ENCODE measurements around the gene NFKBIA.
"Not testable (repeated sequence)": the region's sequence is repeated elsewhere in the genome, so short reads cannot be mapped to it uniquely, and the experiment has no call there.

NFKBIA gene

DNA sequence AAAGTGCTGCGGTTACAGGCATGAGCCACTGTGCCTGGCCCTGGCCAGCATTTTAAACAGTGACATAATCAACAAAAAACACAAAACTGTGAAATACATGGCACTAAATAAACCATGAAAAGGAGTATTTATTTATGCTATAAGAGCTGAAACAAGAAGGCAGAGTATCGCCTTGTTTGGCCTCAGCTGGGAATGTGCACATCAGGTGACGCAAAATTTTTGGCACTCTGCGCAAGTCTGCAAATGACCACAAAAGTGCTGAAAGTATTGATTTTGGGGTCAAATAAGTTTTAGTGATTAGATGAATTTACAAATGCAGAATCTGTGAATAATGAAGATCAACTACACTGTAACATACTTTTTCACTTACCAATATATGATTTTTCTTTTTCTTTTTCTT, 36.6 kb upstream of the NFKBIA start:
- no peaks in the 10 kb centered on the region for H3K27me3 ChIP-seq (ENCODE audit: insufficient read depth, low read length, poor library complexity)
- H2AFZ ChIP-seq (ENCODE audit: low read depth, low read length) = no peak overlapping the region
- no peak for DNase-seq
- H3K4me1 ChIP-seq (ENCODE audit: insufficient read depth, low read length) = no peaks in the 10 kb centered on the region
- H3K27ac ChIP-seq (ENCODE audit: low read length) = no peak overlapping the region
- TF ChIP-seq, protein P1, sequence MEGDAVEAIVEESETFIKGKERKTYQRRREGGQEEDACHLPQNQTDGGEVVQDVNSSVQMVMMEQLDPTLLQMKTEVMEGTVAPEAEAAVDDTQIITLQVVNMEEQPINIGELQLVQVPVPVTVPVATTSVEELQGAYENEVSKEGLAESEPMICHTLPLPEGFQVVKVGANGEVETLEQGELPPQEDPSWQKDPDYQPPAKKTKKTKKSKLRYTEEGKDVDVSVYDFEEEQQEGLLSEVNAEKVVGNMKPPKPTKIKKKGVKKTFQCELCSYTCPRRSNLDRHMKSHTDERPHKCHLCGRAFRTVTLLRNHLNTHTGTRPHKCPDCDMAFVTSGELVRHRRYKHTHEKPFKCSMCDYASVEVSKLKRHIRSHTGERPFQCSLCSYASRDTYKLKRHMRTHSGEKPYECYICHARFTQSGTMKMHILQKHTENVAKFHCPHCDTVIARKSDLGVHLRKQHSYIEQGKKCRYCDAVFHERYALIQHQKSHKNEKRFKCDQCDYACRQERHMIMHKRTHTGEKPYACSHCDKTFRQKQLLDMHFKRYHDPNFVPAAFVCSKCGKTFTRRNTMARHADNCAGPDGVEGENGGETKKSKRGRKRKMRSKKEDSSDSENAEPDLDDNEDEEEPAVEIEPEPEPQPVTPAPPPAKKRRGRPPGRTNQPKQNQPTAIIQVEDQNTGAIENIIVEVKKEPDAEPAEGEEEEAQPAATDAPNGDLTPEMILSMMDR (IDR thresholded peaks at IDR 0.05; ENCODE audit: borderline replicate concordance, extremely low read depth, low read length, poor library complexity, severe bottlenecking) = no peak
- no peak for TF ChIP-seq EZH2 (IDR thresholded peaks at IDR 0.05; ENCODE audit: borderline replicate concordance, low read depth, low read length, severe bottlenecking)
- H3K9me3 ChIP-seq (ENCODE audit: insufficient read depth, low read length, severe bottlenecking) = no peaks in the 10 kb centered on the region
- no peak overlapping the region for H3K9ac ChIP-seq (ENCODE audit: low read depth, low read length)
- no peak for ATAC-seq (ENCODE audit: insufficient read depth, low read depth)
- H3K79me2 ChIP-seq (ENCODE audit: insufficient read depth, low read length) = no peaks in the 10 kb centered on the region
- no peak overlapping the region for H3K4me2 ChIP-seq (ENCODE audit: insufficient read depth, low read length)
- no peaks in the 10 kb centered on the region for H3K36me3 ChIP-seq (ENCODE audit: insufficient read depth, low read length)
- no peaks in the 10 kb centered on the region for H4K20me1 ChIP-seq (ENCODE audit: insufficient read depth, low read length)
- no peak overlapping the region for H3K4me3 ChIP-seq (ENCODE audit: low read depth in 1 of 2, low read length in 2 of 2)

DNA sequence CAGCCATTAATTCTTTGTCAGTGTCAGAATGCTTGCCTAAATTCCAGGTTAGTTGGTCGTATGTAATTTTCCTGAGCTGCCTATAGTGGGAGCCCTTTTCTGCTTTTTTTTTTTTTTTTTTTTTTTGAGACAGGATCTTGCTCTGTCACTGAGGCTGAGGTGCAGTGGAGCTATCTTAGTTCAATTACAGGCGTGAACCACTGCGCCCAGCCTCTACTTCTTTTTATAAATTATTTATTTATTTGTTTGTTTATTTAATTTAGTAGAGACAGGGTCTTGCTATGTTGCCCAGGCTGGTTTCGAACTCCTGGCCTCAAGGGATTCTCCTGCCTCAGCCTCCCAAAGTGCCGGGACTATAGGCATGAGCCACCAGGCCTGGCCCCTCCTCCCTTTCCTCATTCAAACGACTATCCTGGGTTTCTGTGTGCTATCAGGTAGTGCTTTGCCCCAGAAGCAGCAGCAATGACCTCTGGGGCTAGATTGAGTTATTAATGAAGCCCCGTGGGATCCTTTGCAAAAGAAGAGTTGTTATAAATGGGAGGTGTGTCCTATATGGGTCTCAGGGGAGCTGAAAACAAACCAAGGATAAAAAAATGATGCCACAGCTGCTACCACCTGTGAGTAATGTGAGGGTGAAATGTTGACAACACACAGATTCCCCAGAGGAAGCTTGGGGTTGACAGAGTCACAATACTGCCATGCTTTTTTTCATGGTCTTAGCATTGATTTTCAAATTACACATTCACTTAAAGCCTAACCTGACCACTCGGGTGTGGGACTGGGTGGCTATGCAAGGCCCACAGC, 34.6 kb upstream of the NFKBIA start:
- H2AFZ ChIP-seq (ENCODE audit: low read depth, low read length) = no peak overlapping the region
- H3K4me3 ChIP-seq (ENCODE audit: low read depth in 1 of 2, low read length in 2 of 2) = no peak overlapping the region
- no peak for DNase-seq

DNA sequence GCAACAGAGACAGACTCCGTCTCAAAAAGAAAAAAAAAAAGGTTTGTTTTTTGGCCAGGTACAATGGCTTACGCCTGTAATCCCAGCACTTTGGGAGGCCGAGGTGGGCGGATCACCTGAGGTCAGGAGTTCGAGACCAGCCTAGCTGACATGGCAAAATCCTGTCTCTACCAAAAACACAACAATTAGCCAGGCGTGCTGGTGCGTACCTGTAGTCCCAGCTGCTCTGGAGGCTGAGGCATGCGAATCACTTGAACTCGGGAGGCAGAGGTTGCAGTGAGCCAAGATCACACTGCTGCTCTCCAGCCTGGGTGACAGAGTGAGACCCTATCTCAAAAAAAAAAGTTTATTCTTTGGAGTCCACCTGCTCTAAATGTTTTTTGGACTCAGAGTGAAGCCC, 33.9 kb upstream of the NFKBIA start:
- H3K36me3 ChIP-seq (ENCODE audit: insufficient read depth, low read length); H3K79me2 ChIP-seq (ENCODE audit: insufficient read depth, low read length); H2AFZ ChIP-seq (ENCODE audit: low read depth, low read length); H3K9me3 ChIP-seq (ENCODE audit: insufficient read depth, low read length, severe bottlenecking); H3K27me3 ChIP-seq (ENCODE audit: insufficient read depth, low read length, poor library complexity); H4K20me1 ChIP-seq (ENCODE audit: insufficient read depth, low read length); H3K4me1 ChIP-seq (ENCODE audit: insufficient read depth, low read length); DNase-seq; H3K4me3 ChIP-seq (ENCODE audit: low read depth in 1 of 2, low read length in 2 of 2); H3K4me2 ChIP-seq (ENCODE audit: insufficient read depth, low read length); ATAC-seq (ENCODE audit: insufficient read depth, low read depth); H3K27ac ChIP-seq (ENCODE audit: low read length); H3K9ac ChIP-seq (ENCODE audit: low read depth, low read length): not testable (repeated sequence)

More for the DNA sequence above, 34.6 kb upstream of the NFKBIA start:
- no peak overlapping the region for H3K27ac ChIP-seq (ENCODE audit: low read length)
- ATAC-seq (ENCODE audit: insufficient read depth, low read depth) = peak; percentile 50
- no peaks in the 10 kb centered on the region for H4K20me1 ChIP-seq (ENCODE audit: insufficient read depth, low read length)
- no peak overlapping the region for H3K4me2 ChIP-seq (ENCODE audit: insufficient read depth, low read length)
- no peaks in the 10 kb centered on the region for H3K4me1 ChIP-seq (ENCODE audit: insufficient read depth, low read length)
- H3K27me3 ChIP-seq (ENCODE audit: insufficient read depth, low read length, poor library complexity) = no peaks in the 10 kb centered on the region
- H3K36me3 ChIP-seq (ENCODE audit: insufficient read depth, low read length) = no peaks in the 10 kb centered on the region
- H3K79me2 ChIP-seq (ENCODE audit: insufficient read depth, low read length) = no peaks in the 10 kb centered on the region
- TF ChIP-seq EZH2 (IDR thresholded peaks at IDR 0.05; ENCODE audit: borderline replicate concordance, low read depth, low read length, severe bottlenecking) = no peak
- TF ChIP-seq, protein P1 (IDR thresholded peaks at IDR 0.05; ENCODE audit: borderline replicate concordance, extremely low read depth, low read length, poor library complexity, severe bottlenecking) = peak; percentile 67
- no peak overlapping the region for H3K9ac ChIP-seq (ENCODE audit: low read depth, low read length)
- H3K9me3 ChIP-seq (ENCODE audit: insufficient read depth, low read length, severe bottlenecking) = no peaks in the 10 kb centered on the region

GRCh38 chr14:35435177-35435576, 30.6 kb upstream of the NFKBIA start:
- Histone ChIP-seq H3K4me3 (ENCODE audit: low read depth in 1 of 2, low read length in 2 of 2) (no peak overlapping the region), H3K4me2 (ENCODE audit: insufficient read depth, low read length) (no peak overlapping the region), H3K36me3 (ENCODE audit: insufficient read depth, low read length) (no peaks in the 10 kb centered on the region), H3K4me1 (ENCODE audit: insufficient read depth, low read length) (no peaks in the 10 kb centered on the region), H4K20me1 (ENCODE audit: insufficient read depth, low read length) (no peaks in the 10 kb centered on the region), H3K9ac (ENCODE audit: low read depth, low read length) (no peak overlapping the region), H2AFZ (ENCODE audit: low read depth, low read length) (no peak overlapping the region), H3K9me3 (ENCODE audit: insufficient read depth, low read length, severe bottlenecking) (no peaks in the 10 kb centered on the region), H3K27ac (ENCODE audit: low read length) (no peak overlapping the region), H3K27me3 (ENCODE audit: insufficient read depth, low read length, poor library complexity) (no peaks in the 10 kb centered on the region), H3K79me2 (ENCODE audit: insufficient read depth, low read length) (no peaks in the 10 kb centered on the region)
- TF ChIP-seq, protein P1 (IDR thresholded peaks at IDR 0.05; ENCODE audit: borderline replicate concordance, extremely low read depth, low read length, poor library complexity, severe bottlenecking) = no peak
- no peak for TF ChIP-seq EZH2 (IDR thresholded peaks at IDR 0.05; ENCODE audit: borderline replicate concordance, low read depth, low read length, severe bottlenecking)
- no peak for DNase-seq
- no peak for ATAC-seq (ENCODE audit: insufficient read depth, low read depth)

Data from DND-41 (cell line).